ENCODE measurements around the gene TRIM15.
"Not testable (repeated sequence)": the region's sequence is repeated elsewhere in the genome, so short reads cannot be mapped to it uniquely, and the experiment has no call there.

The TRIM15 gene

DNA sequence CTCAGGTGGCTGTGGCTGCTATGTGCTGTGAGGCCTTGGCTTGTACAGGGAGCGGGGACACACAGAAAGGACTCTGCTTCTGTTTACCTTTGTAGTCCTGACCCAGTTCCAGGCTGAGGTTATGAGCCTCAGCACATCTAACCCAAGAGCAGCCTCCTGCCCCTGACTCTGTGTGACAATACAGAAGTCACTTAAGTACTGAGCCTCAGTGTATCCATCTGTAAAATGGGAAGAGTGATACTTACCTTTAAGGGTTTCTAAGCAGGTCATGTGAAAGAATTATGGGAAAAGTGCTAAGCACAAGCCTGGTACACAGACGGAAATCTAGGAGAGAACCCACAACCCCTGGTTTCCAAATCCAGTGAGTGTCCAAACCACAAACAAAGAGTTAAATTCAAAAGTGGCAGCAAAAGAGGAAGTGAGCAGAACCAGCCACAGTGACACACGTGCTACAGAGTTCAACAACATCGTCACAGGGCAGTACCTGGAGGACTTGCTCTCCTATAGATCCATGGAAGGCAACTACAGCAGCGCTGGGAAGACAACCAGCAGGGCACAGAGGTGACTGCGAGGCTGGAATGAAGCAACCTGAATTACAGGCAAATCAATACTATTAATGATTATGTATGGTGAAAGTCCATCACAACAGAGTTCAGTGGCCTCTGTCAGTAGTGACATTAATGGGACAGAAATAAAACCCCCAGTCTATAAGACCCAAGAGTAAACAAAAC, 37.4 kb downstream of the TRIM15 start:
- no peak for DNase-seq

GRCh38 chr6:30202366-30202765, 39.0 kb downstream of the TRIM15 start:
- no peak for DNase-seq

GRCh38 chr6:30204116-30204515, 40.8 kb downstream of the TRIM15 start:
- DNase-seq: no peak

DNA sequence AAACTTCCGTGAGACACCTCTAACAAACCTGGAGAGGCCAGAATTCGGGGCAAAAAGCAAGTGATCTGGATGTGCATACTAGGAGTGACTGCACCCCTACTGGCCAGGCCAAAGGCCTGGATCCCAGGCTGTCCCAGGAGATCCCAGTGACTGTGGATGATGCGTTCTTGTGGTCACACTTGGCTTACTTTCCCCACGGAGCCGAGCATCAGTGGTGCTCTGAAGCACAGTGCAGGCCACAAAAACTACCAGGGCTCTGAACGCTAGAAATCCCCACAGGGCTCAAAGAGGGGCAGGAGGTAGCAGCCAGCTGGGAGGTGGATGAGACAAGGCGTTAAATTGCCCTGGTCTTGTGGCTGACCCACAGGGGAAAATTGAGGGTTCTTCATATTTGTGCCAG, 42.8 kb downstream of the TRIM15 start:
- no peak for DNase-seq

DNA sequence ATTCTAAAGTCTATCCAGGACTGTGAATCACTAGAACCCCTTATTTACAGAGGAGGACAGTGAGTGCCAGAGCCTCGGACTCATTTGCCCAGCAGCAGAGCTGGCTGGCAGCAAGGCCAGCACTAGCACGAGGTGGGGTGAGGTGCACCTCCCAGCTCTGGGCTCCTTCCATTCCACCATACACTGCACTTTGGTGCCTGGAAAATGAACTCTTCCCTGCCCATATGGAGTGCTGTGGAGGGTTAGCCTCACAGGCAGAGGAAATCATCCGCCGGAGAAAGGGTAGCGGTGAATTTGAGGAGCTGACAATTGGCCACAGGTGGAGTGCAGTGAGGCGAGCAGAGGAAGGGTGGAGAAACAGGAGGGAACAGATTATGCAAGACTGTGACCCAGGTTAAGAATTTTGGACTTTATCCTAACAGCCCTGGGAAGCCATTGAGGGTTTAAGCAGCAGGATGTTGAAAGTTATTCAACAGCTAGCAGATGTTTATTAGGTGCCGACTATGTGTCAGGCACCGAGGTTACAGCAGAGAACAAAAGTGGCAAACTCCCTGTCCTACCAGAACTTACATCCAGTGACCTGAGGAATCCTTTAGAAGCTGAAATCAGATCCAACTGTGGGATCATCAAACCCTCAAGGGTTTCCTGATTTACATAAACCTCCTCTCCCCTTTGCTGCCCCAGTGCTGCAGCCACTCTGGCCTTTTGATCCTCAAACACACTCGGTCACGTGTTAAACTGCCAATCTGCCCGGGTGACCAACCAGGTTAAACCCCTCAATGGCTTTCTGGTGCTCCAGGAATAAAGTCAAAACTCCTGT, 43.7 kb downstream of the TRIM15 start:
- DNase-seq: no peak

GRCh38 chr6:30207619-30208295, 44.4 kb downstream of the TRIM15 start:
- DNase-seq: no peak

- no peak for DNase-seq
These were observed 48.0 kb downstream of the TRIM15 start for GRCh38 chr6:30211306-30211705.

DNA sequence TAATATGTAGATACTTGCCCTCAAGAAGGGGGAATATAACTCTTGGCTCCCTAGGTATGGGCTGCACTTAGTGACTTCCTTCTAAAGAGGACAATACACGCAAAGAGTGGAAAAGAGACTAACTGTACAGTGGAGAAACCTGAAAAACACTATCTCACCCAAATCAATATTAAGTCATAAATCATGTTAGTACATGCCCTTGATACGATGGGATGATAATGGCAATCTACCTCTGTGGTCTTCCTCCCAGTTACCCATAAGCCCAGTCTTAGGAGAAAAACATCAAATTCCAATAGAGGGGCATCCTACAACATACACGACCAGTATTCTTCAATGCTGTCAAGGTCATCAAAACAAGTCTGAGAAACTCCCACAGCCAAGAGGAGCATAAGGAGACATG, 48.6 kb downstream of the TRIM15 start:
- no peak for DNase-seq

DNA sequence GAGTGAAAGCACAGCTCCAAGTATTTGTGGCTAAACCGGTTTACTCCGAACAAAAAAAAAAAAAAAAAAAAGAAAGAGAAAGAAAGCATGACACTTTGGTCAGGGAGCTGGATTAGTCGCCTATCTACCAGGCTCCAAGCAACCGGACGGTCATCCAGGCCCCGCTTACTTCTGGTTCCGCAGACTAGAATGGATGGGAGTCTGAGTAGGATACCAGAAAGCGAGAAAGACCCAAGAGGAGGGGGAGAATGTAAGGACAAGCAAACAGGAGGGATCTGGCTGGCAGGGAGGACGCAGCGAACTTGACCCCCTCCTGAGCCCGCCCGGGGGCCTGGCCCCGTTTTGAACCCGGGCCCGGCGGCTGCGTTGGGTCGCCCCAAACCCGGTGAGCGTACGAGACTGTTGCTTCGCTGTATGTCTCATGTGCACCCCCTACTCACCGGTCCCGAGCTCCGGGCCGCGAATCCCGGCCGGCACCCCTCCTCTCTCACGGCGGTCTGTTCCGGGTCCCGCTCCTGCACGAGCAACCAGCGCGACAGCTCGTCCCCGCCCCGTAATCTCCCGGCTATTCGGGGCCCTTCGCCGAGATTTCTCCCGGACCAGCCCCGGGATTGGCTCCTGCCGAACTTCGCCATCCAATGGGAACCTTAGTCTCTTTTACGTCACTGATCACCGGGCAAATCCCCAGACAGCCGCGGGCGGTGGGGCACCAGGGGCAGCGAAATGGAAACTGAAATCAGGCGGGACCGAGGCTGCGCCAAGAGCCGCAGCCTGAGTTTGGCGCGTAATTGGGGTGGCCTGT, 49.7 kb downstream of the TRIM15 start, which contains the start of gene TRIM26:
Gene TRIM26 (minus strand): TSS at position 542 of the 802 bp plus-strand sequence. CDS start 14,303 bp downstream, outside the sequence.
- peak; percentile 92 to 98 (median 95) for DNase-seq

DNA sequence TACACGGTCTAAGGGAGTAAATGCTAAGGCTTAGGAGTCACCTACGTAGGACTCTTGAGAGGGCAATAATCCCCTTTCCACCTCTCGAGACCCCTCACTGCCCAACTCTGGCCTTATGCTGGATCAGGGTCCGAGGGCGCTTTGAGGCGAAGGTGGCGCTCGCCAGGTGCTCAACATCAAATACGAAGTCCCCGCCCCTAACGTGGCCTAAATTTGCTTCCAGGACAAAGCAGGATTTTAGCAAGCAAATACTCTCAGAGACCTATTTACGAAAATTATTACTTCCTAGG, 50.3 kb downstream of the TRIM15 start:
- no peak for DNase-seq

- peak; percentile 70 to 88 (median 71) for DNase-seq
These were observed 50.8 kb downstream of the TRIM15 start for GRCh38 chr6:30213957-30214656.

DNA sequence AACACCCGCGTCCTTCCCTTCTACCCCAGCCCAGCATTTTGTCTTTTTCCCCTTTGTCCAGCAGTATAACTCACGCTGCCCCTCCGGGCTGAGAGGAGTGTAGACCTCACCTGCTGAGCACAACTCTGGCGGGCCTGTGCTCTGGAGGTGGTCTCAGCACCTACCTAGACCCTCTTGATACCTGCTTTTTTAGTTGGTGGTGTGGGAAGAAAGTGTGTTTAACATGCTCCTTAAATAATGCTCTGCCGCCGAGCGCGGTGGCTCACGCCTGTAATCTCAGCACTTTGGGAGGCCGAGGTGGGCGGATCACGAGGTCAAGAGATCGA, 51.3 kb downstream of the TRIM15 start:
- no peak for DNase-seq

DNA sequence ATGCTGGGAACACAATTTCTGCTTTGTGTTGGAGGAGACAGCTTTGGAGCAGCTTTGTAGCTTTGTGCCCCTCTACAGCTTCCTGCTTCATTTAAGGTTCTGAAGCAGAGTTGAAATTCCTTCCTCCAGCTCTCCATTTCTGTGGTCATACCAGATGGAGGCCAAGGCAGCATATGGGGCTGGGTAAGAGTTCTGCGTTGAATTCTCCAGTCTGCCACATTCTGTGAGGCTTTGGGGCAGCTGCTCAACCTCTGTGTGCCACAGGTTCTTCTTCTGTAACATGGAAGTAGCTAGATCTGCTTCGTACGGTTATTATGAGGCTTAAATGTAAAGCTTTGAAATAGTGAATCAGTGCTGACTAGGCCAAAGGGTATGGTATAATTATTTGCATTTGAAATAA, 52.8 kb downstream of the TRIM15 start:
- DNase-seq: no peak

DNA sequence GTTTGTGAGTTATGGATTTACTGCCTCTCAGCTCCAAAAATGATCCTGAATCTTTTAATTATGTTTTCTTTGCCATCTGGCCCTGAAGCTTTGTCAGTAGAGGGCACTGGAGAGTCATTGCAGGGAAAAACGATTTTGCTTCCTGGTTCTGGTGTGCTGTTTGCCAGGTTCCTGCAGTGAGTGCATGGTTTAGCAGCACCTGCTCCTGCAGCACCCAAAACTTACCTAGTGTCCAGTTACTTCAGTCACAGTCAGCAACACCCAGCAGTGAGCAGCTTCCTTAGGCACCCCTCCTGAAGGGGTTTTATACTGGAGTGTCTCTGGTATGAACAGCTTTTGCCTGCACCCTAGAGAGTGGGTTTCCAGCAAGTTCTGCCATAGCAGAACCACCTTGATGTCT, 55.9 kb downstream of the TRIM15 start:
- peak in 3 of 5 donors; percentile 32 to 39 (median 38) for DNase-seq

GRCh38 chr6:30221395-30221794, 58.0 kb downstream of the TRIM15 start:
- DNase-seq: not testable (repeated sequence)

DNA sequence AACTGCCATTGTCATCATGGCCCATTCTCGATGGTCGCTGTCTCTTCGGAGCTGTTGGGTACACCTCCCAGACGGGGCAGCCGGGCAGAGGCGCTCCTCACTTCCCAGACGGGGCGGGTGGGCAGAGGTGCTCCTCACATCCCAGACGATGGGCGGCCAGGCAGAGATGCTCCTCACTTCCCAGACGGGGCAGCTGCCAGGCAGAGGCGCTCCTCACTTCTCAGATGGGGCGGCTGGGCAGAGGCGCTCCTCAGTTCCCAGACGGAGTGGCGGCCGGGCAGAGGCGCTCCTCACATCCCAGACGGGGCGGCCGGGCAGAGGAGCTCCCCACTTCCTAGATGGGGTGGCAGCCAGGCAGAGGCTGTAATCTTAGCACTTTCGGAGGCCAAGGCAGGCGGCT, 58.6 kb downstream of the TRIM15 start:
- DNase-seq: not testable (repeated sequence)

All from T-helper 1 cell (primary cell).